ELR (cell line): ENCODE data around the gene DUSP3.

Source experiments
- DNase-seq: peaks from one replicate; pipeline ENCODE4 v3.0.0-alpha.2; 2015; ENCODE audit warnings: low read depth

The DUSP3 gene

GRCh38 chr17:43778337-43779144 lies at the start of gene DUSP3:
TSS of gene DUSP3 (minus strand) at chr17:43778977. CDS start at chr17:43778924, 53 bp downstream.
- peak; percentile 97 for DNase-seq

GRCh38 chr17:43827596-43827995 lies 48.8 kb upstream of the DUSP3 start:
- no peak for DNase-seq

GRCh38 chr17:43826206-43826605 lies 47.4 kb upstream of the DUSP3 start:
- DNase-seq, result no peak

GRCh38 chr17:43825567-43825966 lies 46.8 kb upstream of the DUSP3 start:
- no peak for DNase-seq

GRCh38 chr17:43823350-43824084 lies 44.7 kb upstream of the DUSP3 start:
- DNase-seq, result no peak

- no peak for DNase-seq
Measured at GRCh38 chr17:43822570-43823190, 43.9 kb upstream of the DUSP3 start.

- no peak for DNase-seq
Measured at GRCh38 chr17:43820759-43821158, 42.0 kb upstream of the DUSP3 start.

- DNase-seq, result no peak
Measured at GRCh38 chr17:43818966-43819365, 40.2 kb upstream of the DUSP3 start.

- no peak for DNase-seq
Measured at GRCh38 chr17:43817826-43818225, 39.0 kb upstream of the DUSP3 start.

GRCh38 chr17:43816336-43817320 lies 37.9 kb upstream of the DUSP3 start:
- DNase-seq, result no peak

GRCh38 chr17:43814714-43815113 lies 35.9 kb upstream of the DUSP3 start:
- peak; percentile 86 for DNase-seq

- no peak for DNase-seq
Measured at GRCh38 chr17:43814026-43814425, 35.2 kb upstream of the DUSP3 start.

GRCh38 chr17:43813386-43813785 lies 34.6 kb upstream of the DUSP3 start:
- no peak for DNase-seq

- no peak for DNase-seq
Measured at GRCh38 chr17:43812396-43813265, 33.9 kb upstream of the DUSP3 start.

GRCh38 chr17:43810823-43811222 lies 32.0 kb upstream of the DUSP3 start:
- no peak for DNase-seq

GRCh38 chr17:43810226-43810715 lies 31.5 kb upstream of the DUSP3 start:
- DNase-seq, result no peak

GRCh38 chr17:43809121-43809520 lies 30.3 kb upstream of the DUSP3 start:
- DNase-seq, result no peak

GRCh38 chr17:43808076-43808475 lies 29.3 kb upstream of the DUSP3 start:
- no peak for DNase-seq

- no peak for DNase-seq
Measured at GRCh38 chr17:43805117-43805516, 26.3 kb upstream of the DUSP3 start.

- DNase-seq, result peak; percentile 25
Measured at GRCh38 chr17:43803758-43804157, 25.0 kb upstream of the DUSP3 start.

- no peak for DNase-seq
Measured at GRCh38 chr17:43801844-43802243, 23.1 kb upstream of the DUSP3 start.
